Muscle of leg (tissue), 11 donors: ENCODE results near the gene HAAO. TPM values are rescaled to one million over a fixed set of nuclear protein-coding genes. Genes with fewer than 3 reads are reported as not detected.
A peak's percentile ranks its signal among the peaks of the same experiment; 100 is the strongest.

Experiments
- DNase-seq: peaks from one replicate; pipeline ENCODE4 v3.0.0; 2013
- H3K27ac ChIP-seq: one replicate; pipeline ENCODE4 v1.5.1; 2013; ENCODE audit warnings: mild to moderate bottlenecking, low read length, control low read depth
- H3K27me3 ChIP-seq: one replicate; pipeline ENCODE4 v1.6.1; 2013; ENCODE audit warnings: low read length; ENCODE audit not compliant: control insufficient read depth, insufficient read depth
- H3K36me3 ChIP-seq: one replicate; pipeline ENCODE4 v1.6.1; 2013; ENCODE audit warnings: low read length; ENCODE audit not compliant: control insufficient read depth, insufficient read depth
- H3K4me1 ChIP-seq: one replicate; pipeline ENCODE4 v1.6.1; 2013; ENCODE audit warnings: low read length; ENCODE audit not compliant: control insufficient read depth, insufficient read depth
- H3K4me3 ChIP-seq: one replicate; pipeline ENCODE4 v1.5.1; 2013; ENCODE audit warnings: low read length, control low read depth
- H3K9me3 ChIP-seq: replicated peaks from 2 replicates; pipeline ENCODE4 v1.6.1; 2013; ENCODE audit warnings: low read depth, low read length; ENCODE audit not compliant: control insufficient read depth
- WGBS: methylation state at CpG from one replicate; pipeline ENCODE4 v1.1.5; 2013; ENCODE audit warnings: missing lambda C conversion rate; ENCODE audit not compliant: insufficient coverage; 5-methylcytosine and 5-hydroxymethylcytosine counted together
- polyA plus RNA-seq, 8 donors: library from polyadenylated mRNA; unstranded; fragments of 120-200 nt; gene quantifications; one replicate each; pipeline versions ENCODE4 v1.2.1 to v1.2.3, GENCODE V29; 2013; ENCODE audit warnings: inconsistent platforms in 1 of 8, low replicate concordance in 1 of 8; ENCODE audit not compliant: insufficient read length in 8 of 8, insufficient read depth in 1 of 8
- total RNA-seq: library from RNA; stranded (reverse); fragments of 120-200 nt; gene quantifications from one replicate; pipeline ENCODE4 v1.2.4, GENCODE V29; 2013

Gene HAAO
- total and polyA plus RNA-seq, 9 donors: 14.8 to 23.5 (median 18.6) TPM

GRCh38 chr2:42786561-42787345 lies 5.6 kb downstream of the HAAO start:
- WGBS: 81% methylated on average over 6 of the region's 15 CpGs
- H3K36me3 ChIP-seq: peaks cover 44% of the 10 kb centered on the region
- peaks cover 67% of the 10 kb centered on the region for H3K4me1 ChIP-seq
- DNase-seq: no peak
- H3K4me3 ChIP-seq: no peak overlapping the region
- peak overlapping the region; percentile 51 for H3K27ac ChIP-seq
- H3K27me3 ChIP-seq: no peaks in the 10 kb centered on the region
- no peaks in the 10 kb centered on the region for H3K9me3 ChIP-seq

- Histone ChIP-seq H3K4me1 (peaks cover 46% of the 10 kb centered on the region), H3K27me3 (no peaks in the 10 kb centered on the region), H3K4me3 (no peak overlapping the region), H3K27ac (no peak overlapping the region), H3K9me3 (no peaks in the 10 kb centered on the region), H3K36me3 (peaks cover 44% of the 10 kb centered on the region)
- DNase-seq: no peak
- WGBS: 90% methylated on average over 2 of the region's 7 CpGs
These were observed 8.0 kb downstream of the HAAO start for GRCh38 chr2:42784204-42784880.

- Histone ChIP-seq H3K4me3 (no peak overlapping the region), H3K9me3 (peaks cover 2% of the 10 kb centered on the region), H3K27ac (no peak overlapping the region), H3K27me3 (no peaks in the 10 kb centered on the region), H3K36me3 (peaks cover 45% of the 10 kb centered on the region), H3K4me1 (peaks cover 41% of the 10 kb centered on the region)
- WGBS: 95% methylated on average over 7 of the region's 9 CpGs
- DNase-seq: no peak
These were observed 8.9 kb downstream of the HAAO start for GRCh38 chr2:42783511-42783910.

GRCh38 chr2:42781181-42781580 lies 11.2 kb downstream of the HAAO start:
- WGBS: no CpG with 5 or more reads among the region's 1 CpG

GRCh38 chr2:42777883-42778805 lies 14.2 kb downstream of the HAAO start:
- Histone ChIP-seq H3K36me3 (peaks cover 20% of the 10 kb centered on the region), H3K4me3 (no peak overlapping the region), H3K27me3 (no peaks in the 10 kb centered on the region), H3K9me3 (peaks cover 4% of the 10 kb centered on the region), H3K4me1 (no peaks in the 10 kb centered on the region), H3K27ac (no peak overlapping the region)
- 93% methylated on average over 2 of the region's 3 CpGs for WGBS
- DNase-seq: no peak

More at GRCh38 chr2:42781181-42781580, 11.2 kb downstream of the HAAO start:
- H3K4me1 ChIP-seq: peaks cover 19% of the 10 kb centered on the region
- H3K4me3 ChIP-seq: no peak overlapping the region
- no peaks in the 10 kb centered on the region for H3K27me3 ChIP-seq
- DNase-seq: no peak
- H3K27ac ChIP-seq: no peak overlapping the region
- peaks cover 34% of the 10 kb centered on the region for H3K36me3 ChIP-seq
- peaks cover 4% of the 10 kb centered on the region for H3K9me3 ChIP-seq

GRCh38 chr2:42775810-42776209 lies 16.6 kb downstream of the HAAO start:
- H3K27me3 ChIP-seq: no peaks in the 10 kb centered on the region
- WGBS: no CpG with 5 or more reads among the region's 3 CpGs
- no peak overlapping the region for H3K27ac ChIP-seq
- no peak overlapping the region for H3K4me3 ChIP-seq
- H3K36me3 ChIP-seq: peaks cover 10% of the 10 kb centered on the region
- H3K4me1 ChIP-seq: peaks cover 1% of the 10 kb centered on the region
- peaks cover 4% of the 10 kb centered on the region for H3K9me3 ChIP-seq
- DNase-seq: no peak

GRCh38 chr2:42775186-42775585 lies 17.2 kb downstream of the HAAO start:
- WGBS: no CpG with 5 or more reads among the region's 2 CpGs
- Histone ChIP-seq H3K27ac (no peak overlapping the region), H3K4me3 (no peak overlapping the region), H3K9me3 (peaks cover 4% of the 10 kb centered on the region), H3K36me3 (peaks cover 10% of the 10 kb centered on the region), H3K4me1 (peaks cover 2% of the 10 kb centered on the region), H3K27me3 (no peaks in the 10 kb centered on the region)
- DNase-seq: no peak

GRCh38 chr2:42771546-42772153 lies 20.7 kb downstream of the HAAO start:
- WGBS: 100% methylated on average over 2 of the region's 5 CpGs
- DNase-seq: no peak
- H3K4me1 ChIP-seq: peaks cover 2% of the 10 kb centered on the region
- no peak overlapping the region for H3K27ac ChIP-seq
- no peaks in the 10 kb centered on the region for H3K27me3 ChIP-seq
- H3K9me3 ChIP-seq: no peaks in the 10 kb centered on the region
- no peak overlapping the region for H3K4me3 ChIP-seq
- H3K36me3 ChIP-seq: peaks cover 12% of the 10 kb centered on the region

GRCh38 chr2:42770288-42771131 lies 21.9 kb downstream of the HAAO start:
- Histone ChIP-seq H3K4me1 (peaks cover 2% of the 10 kb centered on the region), H3K27ac (peak overlapping the region; percentile 20), H3K9me3 (no peaks in the 10 kb centered on the region), H3K4me3 (no peak overlapping the region), H3K27me3 (no peaks in the 10 kb centered on the region), H3K36me3 (peaks cover 16% of the 10 kb centered on the region)
- DNase-seq: peak; percentile 59
- 55% methylated on average over 10 of the region's 19 CpGs for WGBS
